ENCODE data around the gene DENND11.

The DENND11 gene

GRCh38 chr7:141702047-141702567, at the start of gene DENND11:
DENND11 (minus strand) TSS chr7:141702166; CDS start chr7:141702153, 13 bp downstream.
- peak; percentile 54 for DNase-seq

- DNase-seq: no peak
These were observed 46.4 kb upstream of the DENND11 start for GRCh38 chr7:141748396-141748795.

GRCh38 chr7:141744131-141744530, 42.2 kb upstream of the DENND11 start:
- no peak for DNase-seq

- DNase-seq: no peak
These were observed 40.3 kb upstream of the DENND11 start for GRCh38 chr7:141742229-141742628.

- no peak for DNase-seq
These were observed 37.3 kb upstream of the DENND11 start for GRCh38 chr7:141739250-141739649.

GRCh38 chr7:141738592-141739013, 36.6 kb upstream of the DENND11 start:
- no peak for DNase-seq

- DNase-seq: peak; percentile 86
These were observed 36.0 kb upstream of the DENND11 start, which contains the start of gene SSBP1 for GRCh38 chr7:141737836-141738591. SSBP1 (plus strand) TSS chr7:141738358; CDS start chr7:141739167, 809 bp downstream.

GRCh38 chr7:141737118-141737835, 35.3 kb upstream of the DENND11 start:
- no peak for DNase-seq

- no peak for DNase-seq
These were observed 29.6 kb upstream of the DENND11 start for GRCh38 chr7:141731476-141732149.

GRCh38 chr7:141729020-141729419, 27.1 kb upstream of the DENND11 start:
- DNase-seq: no peak

GRCh38 chr7:141722529-141722928, 20.6 kb upstream of the DENND11 start:
- DNase-seq: no peak

GRCh38 chr7:141717450-141717849, 15.5 kb upstream of the DENND11 start:
- no peak for DNase-seq

GRCh38 chr7:141715794-141716689, 14.1 kb upstream of the DENND11 start:
- DNase-seq: no peak

- no peak for DNase-seq
These were observed 13.1 kb upstream of the DENND11 start for GRCh38 chr7:141715018-141715417.

- DNase-seq: no peak
These were observed 12.6 kb upstream of the DENND11 start for GRCh38 chr7:141714571-141714970.

GRCh38 chr7:141713890-141714289, 11.9 kb upstream of the DENND11 start:
- DNase-seq: no peak

- no peak for DNase-seq
These were observed 10.8 kb upstream of the DENND11 start for GRCh38 chr7:141712603-141713255.

GRCh38 chr7:141710301-141710700, 8.3 kb upstream of the DENND11 start:
- DNase-seq: no peak

GRCh38 chr7:141709749-141710148, 7.8 kb upstream of the DENND11 start:
- DNase-seq: no peak

GRCh38 chr7:141709318-141709717, 7.4 kb upstream of the DENND11 start:
- DNase-seq: no peak

GRCh38 chr7:141708351-141708750, 6.4 kb upstream of the DENND11 start, which contains the start of gene WEE2:
WEE2 (plus strand) TSS chr7:141708353; CDS start chr7:141708759, 406 bp downstream.
- DNase-seq: no peak

Measured in NK-92 treated with Interleukin-12 subunit alpha and Interleukin-12 subunit beta, amount 100 ng/mL, for 24 hours (cell line).